ENCODE results near the gene FAM90A1.
"Not testable (repeated sequence)": the region's sequence is repeated elsewhere in the genome, so short reads cannot be mapped to it uniquely, and the experiment has no call there.

DNA sequence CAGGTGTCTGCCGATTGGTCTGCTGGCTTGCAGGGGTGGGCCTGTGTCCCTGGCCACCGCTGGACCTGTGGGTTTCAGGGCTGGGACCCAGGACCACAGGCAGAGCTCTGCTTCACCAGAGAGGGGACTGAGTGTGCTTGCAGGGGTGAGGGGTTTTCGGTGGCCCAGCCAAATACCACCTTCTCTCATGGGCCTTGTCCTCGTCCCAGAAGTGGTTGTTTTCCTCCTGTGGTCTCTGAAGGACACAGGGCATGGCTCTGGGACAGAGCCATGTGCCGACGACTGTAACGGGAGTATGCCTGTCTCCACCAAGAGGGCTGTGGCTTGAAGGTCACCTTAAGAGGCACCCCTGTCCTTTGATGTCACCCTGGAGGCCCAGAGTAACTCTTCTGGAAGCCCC is 7.3 kb upstream of the FAM90A1 start:
- TF ChIP-seq, protein P1, sequence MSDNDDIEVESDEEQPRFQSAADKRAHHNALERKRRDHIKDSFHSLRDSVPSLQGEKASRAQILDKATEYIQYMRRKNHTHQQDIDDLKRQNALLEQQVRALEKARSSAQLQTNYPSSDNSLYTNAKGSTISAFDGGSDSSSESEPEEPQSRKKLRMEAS (CRISPR knock-in tag; IDR thresholded peaks at IDR 0.05), result not testable (repeated sequence)
- TF ChIP-seq, protein P2, sequence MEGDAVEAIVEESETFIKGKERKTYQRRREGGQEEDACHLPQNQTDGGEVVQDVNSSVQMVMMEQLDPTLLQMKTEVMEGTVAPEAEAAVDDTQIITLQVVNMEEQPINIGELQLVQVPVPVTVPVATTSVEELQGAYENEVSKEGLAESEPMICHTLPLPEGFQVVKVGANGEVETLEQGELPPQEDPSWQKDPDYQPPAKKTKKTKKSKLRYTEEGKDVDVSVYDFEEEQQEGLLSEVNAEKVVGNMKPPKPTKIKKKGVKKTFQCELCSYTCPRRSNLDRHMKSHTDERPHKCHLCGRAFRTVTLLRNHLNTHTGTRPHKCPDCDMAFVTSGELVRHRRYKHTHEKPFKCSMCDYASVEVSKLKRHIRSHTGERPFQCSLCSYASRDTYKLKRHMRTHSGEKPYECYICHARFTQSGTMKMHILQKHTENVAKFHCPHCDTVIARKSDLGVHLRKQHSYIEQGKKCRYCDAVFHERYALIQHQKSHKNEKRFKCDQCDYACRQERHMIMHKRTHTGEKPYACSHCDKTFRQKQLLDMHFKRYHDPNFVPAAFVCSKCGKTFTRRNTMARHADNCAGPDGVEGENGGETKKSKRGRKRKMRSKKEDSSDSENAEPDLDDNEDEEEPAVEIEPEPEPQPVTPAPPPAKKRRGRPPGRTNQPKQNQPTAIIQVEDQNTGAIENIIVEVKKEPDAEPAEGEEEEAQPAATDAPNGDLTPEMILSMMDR (IDR thresholded peaks at IDR 0.05), result not testable (repeated sequence)
- TF ChIP-seq, protein P3, sequence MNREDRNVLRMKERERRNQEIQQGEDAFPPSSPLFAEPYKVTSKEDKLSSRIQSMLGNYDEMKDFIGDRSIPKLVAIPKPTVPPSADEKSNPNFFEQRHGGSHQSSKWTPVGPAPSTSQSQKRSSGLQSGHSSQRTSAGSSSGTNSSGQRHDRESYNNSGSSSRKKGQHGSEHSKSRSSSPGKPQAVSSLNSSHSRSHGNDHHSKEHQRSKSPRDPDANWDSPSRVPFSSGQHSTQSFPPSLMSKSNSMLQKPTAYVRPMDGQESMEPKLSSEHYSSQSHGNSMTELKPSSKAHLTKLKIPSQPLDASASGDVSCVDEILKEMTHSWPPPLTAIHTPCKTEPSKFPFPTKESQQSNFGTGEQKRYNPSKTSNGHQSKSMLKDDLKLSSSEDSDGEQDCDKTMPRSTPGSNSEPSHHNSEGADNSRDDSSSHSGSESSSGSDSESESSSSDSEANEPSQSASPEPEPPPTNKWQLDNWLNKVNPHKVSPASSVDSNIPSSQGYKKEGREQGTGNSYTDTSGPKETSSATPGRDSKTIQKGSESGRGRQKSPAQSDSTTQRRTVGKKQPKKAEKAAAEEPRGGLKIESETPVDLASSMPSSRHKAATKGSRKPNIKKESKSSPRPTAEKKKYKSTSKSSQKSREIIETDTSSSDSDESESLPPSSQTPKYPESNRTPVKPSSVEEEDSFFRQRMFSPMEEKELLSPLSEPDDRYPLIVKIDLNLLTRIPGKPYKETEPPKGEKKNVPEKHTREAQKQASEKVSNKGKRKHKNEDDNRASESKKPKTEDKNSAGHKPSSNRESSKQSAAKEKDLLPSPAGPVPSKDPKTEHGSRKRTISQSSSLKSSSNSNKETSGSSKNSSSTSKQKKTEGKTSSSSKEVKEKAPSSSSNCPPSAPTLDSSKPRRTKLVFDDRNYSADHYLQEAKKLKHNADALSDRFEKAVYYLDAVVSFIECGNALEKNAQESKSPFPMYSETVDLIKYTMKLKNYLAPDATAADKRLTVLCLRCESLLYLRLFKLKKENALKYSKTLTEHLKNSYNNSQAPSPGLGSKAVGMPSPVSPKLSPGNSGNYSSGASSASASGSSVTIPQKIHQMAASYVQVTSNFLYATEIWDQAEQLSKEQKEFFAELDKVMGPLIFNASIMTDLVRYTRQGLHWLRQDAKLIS (CRISPR knock-in tag; IDR thresholded peaks at IDR 0.05; ENCODE audit: borderline replicate concordance), result not testable (repeated sequence)
- TF ChIP-seq SMAD4, ETV6 (CRISPR knock-in tag; IDR thresholded peaks at IDR 0.05): not testable (repeated sequence)

Data from WTC11 (cell line).